Mesendoderm (in vitro differentiated cells): ENCODE results near the gene KRT26.

Experiments
- DNase-seq: peaks from one replicate; pipeline ENCODE4 v3.0.0; 2013
- H2AK5ac ChIP-seq: 2 replicates; pipeline ENCODE4 v1.6.1; 2013; ENCODE audit warnings: low read length, inconsistent platforms
- H2BK120ac ChIP-seq: 2 replicates; pipeline ENCODE4 v1.6.1; 2013; ENCODE audit warnings: low read depth, mild to moderate bottlenecking, low read length, moderate library complexity, mixed read lengths
- H2BK15ac ChIP-seq: replicated peaks from 2 replicates; pipeline ENCODE4 v1.6.1; 2013; ENCODE audit warnings: low read depth, mild to moderate bottlenecking, moderate library complexity
- H2BK5ac ChIP-seq: 2 replicates; pipeline ENCODE4 v1.6.1; 2013; ENCODE audit warnings: low read length, inconsistent platforms
- H3K18ac ChIP-seq: 2 replicates; pipeline ENCODE4 v1.6.1; 2013; ENCODE audit warnings: mild to moderate bottlenecking, low read length, mixed read lengths
- H3K23ac ChIP-seq: one replicate; pipeline ENCODE4 v1.6.1; 2013; ENCODE audit warnings: low read length
- H3K27ac ChIP-seq: 2 replicates; pipeline ENCODE4 v1.5.1; 2013; ENCODE audit warnings: low read depth, mild to moderate bottlenecking, inconsistent platforms, low read length, moderate library complexity
- H3K27me3 ChIP-seq: 2 replicates; pipeline ENCODE4 v1.6.1; 2013; ENCODE audit warnings: low read length, control low read depth, mild to moderate bottlenecking, inconsistent platforms; ENCODE audit not compliant: insufficient read depth, poor library complexity
- H3K36me3 ChIP-seq: 2 replicates; pipeline ENCODE4 v1.6.1; 2013; ENCODE audit warnings: low read length, inconsistent platforms; ENCODE audit not compliant: control insufficient read depth, insufficient read depth
- H3K4ac ChIP-seq: one replicate; pipeline ENCODE4 v1.6.1; 2013; ENCODE audit warnings: low read depth, mild to moderate bottlenecking, low read length, moderate library complexity
- H3K4me1 ChIP-seq: 2 replicates; pipeline ENCODE4 v1.6.1; 2013; ENCODE audit warnings: low read depth, low read length, inconsistent platforms; ENCODE audit not compliant: control insufficient read depth
- H3K4me2 ChIP-seq: 2 replicates; pipeline ENCODE4 v1.6.1; 2013; ENCODE audit warnings: low read length
- H3K4me3 ChIP-seq: 2 replicates; pipeline ENCODE4 v1.5.1; 2013; ENCODE audit warnings: mild to moderate bottlenecking, low read length
- H3K56ac ChIP-seq: one replicate; pipeline ENCODE4 v1.6.1; 2013; ENCODE audit warnings: low read length
- H3K79me1 ChIP-seq: 2 replicates; pipeline ENCODE4 v1.6.1; 2013; ENCODE audit warnings: low read length, inconsistent platforms
- H3K79me2 ChIP-seq: 2 replicates; pipeline ENCODE4 v1.6.1; 2013; ENCODE audit warnings: mild to moderate bottlenecking, low read length; ENCODE audit not compliant: control insufficient read depth, insufficient read depth
- H3K9ac ChIP-seq: 2 replicates; pipeline ENCODE4 v1.6.1; 2013; ENCODE audit warnings: low read length, inconsistent platforms
- H4K5ac ChIP-seq: one replicate; pipeline ENCODE4 v1.6.1; 2013; ENCODE audit warnings: low read length
- H4K8ac ChIP-seq: one replicate; pipeline ENCODE4 v1.6.1; 2013; ENCODE audit warnings: low read depth, mild to moderate bottlenecking, control low read depth, low read length, moderate library complexity
- WGBS: extraction: QIAGEN DNeasy Blood & Tissue Kit; methylation state at CpG from one replicate; pipeline ENCODE4 v1.1.7; 2013; ENCODE audit warnings: low lambda C conversion rate, missing lambda C conversion rate; ENCODE audit not compliant: insufficient coverage; ENCODE audit errors: extremely low coverage; 5-methylcytosine and 5-hydroxymethylcytosine counted together

Gene KRT26

DNA sequence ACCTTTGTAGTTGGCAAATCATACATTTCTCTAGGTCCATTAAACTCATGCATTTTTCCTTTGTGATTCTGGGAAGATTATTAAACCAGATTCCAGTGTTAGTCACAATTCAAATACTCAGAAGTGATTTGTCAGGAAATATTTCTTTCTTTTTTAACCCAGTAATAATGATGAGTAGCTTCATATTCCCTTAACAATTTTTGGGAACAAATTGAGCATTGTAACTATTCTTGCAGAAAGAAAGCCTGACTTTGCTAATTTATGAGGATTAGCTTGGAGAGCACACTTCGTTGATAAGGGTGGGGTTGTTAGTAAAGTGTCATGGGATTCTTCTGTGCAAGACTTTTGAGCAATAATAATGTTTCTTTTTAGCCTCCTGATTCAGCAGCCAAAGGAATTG, 49.8 kb downstream of the KRT26 start:
- no peak overlapping the region for H4K8ac ChIP-seq
- H3K23ac ChIP-seq: no peak overlapping the region
- H3K79me2 ChIP-seq: no peaks in the 10 kb centered on the region
- H3K27me3 ChIP-seq: no peaks in the 10 kb centered on the region
- H3K36me3 ChIP-seq: no peaks in the 10 kb centered on the region
- no peak overlapping the region for H4K5ac ChIP-seq
- H3K4me3 ChIP-seq: no peak overlapping the region
- DNase-seq: no peak
- no peak overlapping the region for H3K18ac ChIP-seq
- H3K9ac ChIP-seq: no peak overlapping the region
- no peak overlapping the region for H3K4ac ChIP-seq
- no peak overlapping the region for H2BK120ac ChIP-seq
- no peak overlapping the region for H3K4me2 ChIP-seq
- H2BK5ac ChIP-seq: no peak overlapping the region
- H2AK5ac ChIP-seq: no peak overlapping the region
- no peaks in the 10 kb centered on the region for H3K79me1 ChIP-seq
- H2BK15ac ChIP-seq: no peak overlapping the region
- no peaks in the 10 kb centered on the region for H3K4me1 ChIP-seq
- H3K56ac ChIP-seq: no peak overlapping the region
- H3K27ac ChIP-seq: no peak overlapping the region
- WGBS: no CpG with 5 or more reads among the region's 1 CpG

DNA sequence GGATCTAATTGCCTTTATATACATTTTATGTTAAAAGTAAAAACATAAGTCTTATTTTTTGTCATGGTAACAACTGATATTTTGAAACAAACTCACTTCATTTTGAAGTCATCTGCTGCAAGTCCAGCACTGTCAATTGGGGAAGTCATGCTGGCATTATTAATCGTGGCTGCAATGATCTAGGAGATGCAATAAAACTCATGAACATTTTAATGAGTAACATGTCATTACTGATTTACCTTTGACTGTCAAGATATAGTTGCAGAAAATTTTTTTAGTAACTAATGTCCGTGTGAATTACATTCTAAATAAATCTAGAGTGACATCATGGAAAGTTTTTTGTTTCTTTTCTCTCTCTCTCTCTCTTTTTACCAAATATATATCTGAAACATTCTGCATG, 51.1 kb downstream of the KRT26 start:
- Histone ChIP-seq H3K36me3 (no peaks in the 10 kb centered on the region), H3K79me1 (no peaks in the 10 kb centered on the region), H2BK5ac (no peak overlapping the region), H3K56ac (no peak overlapping the region), H3K4me2 (no peak overlapping the region), H3K27ac (no peak overlapping the region), H2AK5ac (no peak overlapping the region), H3K27me3 (no peaks in the 10 kb centered on the region), H3K4ac (no peak overlapping the region), H3K4me1 (no peaks in the 10 kb centered on the region), H4K8ac (no peak overlapping the region), H3K79me2 (no peaks in the 10 kb centered on the region), H2BK120ac (no peak overlapping the region), H3K9ac (no peak overlapping the region), H3K23ac (no peak overlapping the region), H3K18ac (no peak overlapping the region), H3K4me3 (no peak overlapping the region), H2BK15ac (no peak overlapping the region), H4K5ac (no peak overlapping the region)
- no peak for DNase-seq
- no CpG with 5 or more reads among the region's 2 CpGs for WGBS

DNA sequence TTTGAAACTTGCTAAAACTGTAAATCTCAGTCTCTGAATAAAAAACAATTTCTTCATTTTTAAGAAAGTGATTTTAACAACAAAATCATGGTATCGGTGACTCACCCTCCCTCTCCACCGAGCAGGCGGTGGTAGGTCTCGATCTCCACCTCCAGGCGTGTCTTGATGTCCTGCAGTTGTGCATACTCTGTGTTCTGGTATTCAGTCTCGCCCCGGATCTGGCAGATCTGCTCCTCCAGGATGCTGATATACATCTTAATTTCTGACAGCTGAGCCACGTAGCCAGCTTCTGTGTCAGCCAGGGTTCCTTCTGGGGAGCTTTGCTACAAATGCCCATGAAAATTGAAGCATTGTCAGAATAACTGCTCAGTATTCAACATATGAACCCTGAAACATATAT, 53.1 kb downstream of the KRT26 start:
- no peak overlapping the region for H3K27ac ChIP-seq

DNA sequence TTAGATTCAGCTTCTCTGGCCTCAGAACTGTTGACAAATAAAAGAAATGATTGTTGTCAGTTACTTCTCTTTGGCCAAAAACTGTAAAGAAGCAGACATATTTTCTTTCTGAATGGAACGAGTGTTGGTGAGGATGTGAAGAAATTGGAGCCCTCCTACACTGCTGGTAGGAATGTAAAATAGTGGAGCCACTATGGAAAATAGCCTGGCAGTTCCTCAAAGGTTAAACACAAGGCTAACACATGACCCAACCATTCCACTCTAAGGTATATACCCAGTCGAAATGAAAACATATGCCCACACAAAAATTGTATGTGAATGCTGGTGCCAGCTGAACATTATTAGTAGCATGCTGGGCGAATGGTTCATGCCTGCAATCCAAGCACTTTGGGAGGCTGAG, 54.2 kb downstream of the KRT26 start:
- Histone ChIP-seq H3K79me2 (no peaks in the 10 kb centered on the region), H2BK15ac (no peak overlapping the region), H3K4me1 (no peaks in the 10 kb centered on the region), H3K4ac (no peak overlapping the region), H2AK5ac (no peak overlapping the region), H3K23ac (no peak overlapping the region), H3K18ac (no peak overlapping the region), H3K27me3 (no peaks in the 10 kb centered on the region), H3K79me1 (no peaks in the 10 kb centered on the region), H3K36me3 (no peaks in the 10 kb centered on the region), H3K9ac (no peak overlapping the region), H3K27ac (no peak overlapping the region), H2BK5ac (no peak overlapping the region), H3K4me2 (no peak overlapping the region), H2BK120ac (no peak overlapping the region), H4K8ac (no peak overlapping the region), H3K56ac (no peak overlapping the region), H3K4me3 (no peak overlapping the region), H4K5ac (no peak overlapping the region)
- no peak for DNase-seq
- WGBS: no CpG with 5 or more reads among the region's 3 CpGs

More for the DNA sequence above, 53.1 kb downstream of the KRT26 start:
- Histone ChIP-seq H3K36me3 (no peaks in the 10 kb centered on the region), H3K4me2 (no peak overlapping the region), H3K79me2 (no peaks in the 10 kb centered on the region), H2BK120ac (no peak overlapping the region), H3K23ac (no peak overlapping the region), H3K4me3 (no peak overlapping the region), H2BK15ac (no peak overlapping the region), H3K56ac (no peak overlapping the region), H3K4me1 (no peaks in the 10 kb centered on the region), H4K5ac (no peak overlapping the region), H2BK5ac (no peak overlapping the region), H3K4ac (no peak overlapping the region), H3K9ac (no peak overlapping the region), H2AK5ac (no peak overlapping the region), H3K79me1 (no peaks in the 10 kb centered on the region), H4K8ac (no peak overlapping the region), H3K18ac (no peak overlapping the region), H3K27me3 (no peaks in the 10 kb centered on the region)
- DNase-seq: no peak
- WGBS: no CpG with 5 or more reads among the region's 8 CpGs
